Measurements from ENCODE around the gene SYT17.

Gene SYT17

DNA sequence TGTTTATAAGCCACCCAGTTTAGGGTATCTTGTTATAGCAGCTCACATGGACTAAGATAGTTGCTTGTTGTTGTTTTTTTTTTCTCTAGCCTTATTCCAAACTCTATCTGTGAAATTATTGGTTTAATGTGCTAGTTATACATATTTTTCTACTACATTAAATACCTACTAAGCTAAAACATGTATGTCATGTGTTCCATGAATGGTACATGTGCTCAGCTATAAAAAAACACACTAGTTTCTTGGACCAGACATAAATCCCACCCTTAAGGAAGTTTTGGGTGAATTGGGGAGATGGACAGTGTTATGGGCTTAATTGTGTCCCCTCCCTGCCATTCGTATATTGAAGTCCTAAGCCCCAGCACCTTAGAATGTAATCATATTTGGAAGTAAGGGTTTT, 34.4 kb upstream of the SYT17 start:
- no peak overlapping the region for H3K4me3 ChIP-seq (ENCODE audit: low read length)
- TF ChIP-seq ZNF274 (IDR thresholded peaks at IDR 0.05; ENCODE audit: low read depth, low read length), result no peak

DNA sequence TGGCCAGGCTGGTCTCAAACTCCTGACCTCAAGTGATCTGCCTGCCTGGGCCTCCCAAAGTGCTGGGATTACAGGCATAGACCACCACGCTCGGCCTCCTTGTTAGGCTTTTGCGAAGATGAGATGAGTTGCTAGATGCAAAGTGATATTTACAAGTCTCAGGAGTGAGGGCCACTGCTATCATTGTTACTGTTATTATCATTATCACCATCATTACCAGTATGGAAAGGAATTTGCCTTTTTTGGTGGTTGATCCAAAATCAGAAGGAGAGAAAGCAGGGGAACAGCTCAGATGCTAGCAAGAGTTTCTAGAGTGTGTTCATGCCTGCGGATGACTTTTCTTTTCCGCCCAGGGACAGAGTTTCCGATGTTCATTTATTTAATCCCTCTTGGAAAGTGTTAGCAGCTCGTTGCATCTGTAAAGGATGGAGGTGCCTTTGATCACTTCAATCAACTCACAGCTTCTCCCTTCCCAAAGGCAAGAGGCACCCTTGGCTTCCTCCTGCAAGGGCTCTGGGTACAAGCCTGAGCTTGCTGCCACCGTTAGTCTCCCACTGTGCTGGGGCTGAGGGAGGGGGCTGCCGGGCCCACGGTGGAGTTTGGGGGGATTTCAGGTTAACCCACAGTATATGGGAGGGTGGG, 32.7 kb upstream of the SYT17 start:
- TF ChIP-seq ZNF274 (IDR thresholded peaks at IDR 0.05; ENCODE audit: low read depth, low read length), result no peak
- no peak overlapping the region for H3K4me3 ChIP-seq (ENCODE audit: low read length)

DNA sequence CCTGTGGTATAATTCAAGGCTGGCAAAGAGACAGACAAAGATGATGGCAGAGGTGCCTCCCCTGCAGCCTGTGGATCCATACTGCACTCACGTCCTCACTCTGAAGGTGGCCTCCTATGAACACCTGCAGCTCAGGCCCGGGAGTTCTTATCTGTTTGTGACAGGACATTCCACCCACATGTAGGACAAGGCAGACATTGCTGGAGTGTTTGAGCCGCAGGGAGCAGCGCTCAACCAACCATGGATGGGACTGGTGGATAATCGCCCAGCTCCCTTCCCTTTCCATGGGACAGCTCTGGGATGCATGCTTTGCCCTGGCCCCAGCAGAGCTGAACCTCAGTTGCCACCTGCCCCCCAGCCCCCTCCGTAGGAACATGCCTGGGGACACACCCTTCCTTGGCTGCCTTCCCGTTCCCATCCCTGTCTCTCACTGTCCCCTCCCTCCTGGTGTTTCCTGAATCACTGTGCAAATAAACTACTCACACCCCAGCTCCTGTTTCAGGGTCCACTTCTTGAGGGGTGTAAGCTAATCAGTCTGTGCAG, 32.1 kb upstream of the SYT17 start:
- no peak overlapping the region for H3K4me3 ChIP-seq (ENCODE audit: low read length)
- TF ChIP-seq ZNF274 (IDR thresholded peaks at IDR 0.05; ENCODE audit: low read depth, low read length), result no peak

DNA sequence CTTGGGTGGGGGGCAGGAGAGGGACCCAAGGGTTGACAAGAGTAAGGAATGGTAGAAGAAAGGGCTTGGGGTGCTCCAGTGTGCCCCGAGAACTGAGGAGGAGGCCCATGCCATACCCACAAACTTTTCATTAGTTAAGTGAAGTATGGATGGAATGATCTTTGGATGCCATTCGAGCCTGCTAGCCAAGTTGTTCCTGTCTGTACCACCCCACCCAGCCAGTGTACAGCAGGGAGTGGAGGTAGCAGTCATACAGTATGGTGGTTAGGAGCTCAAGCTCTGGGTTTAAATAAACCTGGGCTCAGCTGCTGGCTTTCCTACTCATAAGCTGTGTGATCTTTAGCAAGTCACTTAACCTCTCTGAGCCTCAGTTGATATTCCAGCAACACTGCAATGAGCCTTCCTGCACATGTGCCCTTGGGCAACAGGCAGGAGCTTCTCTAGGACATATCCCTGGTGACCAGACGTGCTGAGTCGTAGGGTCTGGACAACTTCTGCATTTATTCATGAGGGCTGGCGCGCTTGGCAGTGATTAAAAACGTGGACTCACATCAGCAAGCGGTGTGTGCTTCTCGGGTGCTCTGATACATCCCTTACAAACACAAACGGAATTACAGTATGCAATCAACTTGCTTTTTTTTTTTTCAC, 31.4 kb upstream of the SYT17 start:
- no peak overlapping the region for H3K4me3 ChIP-seq (ENCODE audit: low read length)
- no peak for TF ChIP-seq ZNF274 (IDR thresholded peaks at IDR 0.05; ENCODE audit: low read depth, low read length)

DNA sequence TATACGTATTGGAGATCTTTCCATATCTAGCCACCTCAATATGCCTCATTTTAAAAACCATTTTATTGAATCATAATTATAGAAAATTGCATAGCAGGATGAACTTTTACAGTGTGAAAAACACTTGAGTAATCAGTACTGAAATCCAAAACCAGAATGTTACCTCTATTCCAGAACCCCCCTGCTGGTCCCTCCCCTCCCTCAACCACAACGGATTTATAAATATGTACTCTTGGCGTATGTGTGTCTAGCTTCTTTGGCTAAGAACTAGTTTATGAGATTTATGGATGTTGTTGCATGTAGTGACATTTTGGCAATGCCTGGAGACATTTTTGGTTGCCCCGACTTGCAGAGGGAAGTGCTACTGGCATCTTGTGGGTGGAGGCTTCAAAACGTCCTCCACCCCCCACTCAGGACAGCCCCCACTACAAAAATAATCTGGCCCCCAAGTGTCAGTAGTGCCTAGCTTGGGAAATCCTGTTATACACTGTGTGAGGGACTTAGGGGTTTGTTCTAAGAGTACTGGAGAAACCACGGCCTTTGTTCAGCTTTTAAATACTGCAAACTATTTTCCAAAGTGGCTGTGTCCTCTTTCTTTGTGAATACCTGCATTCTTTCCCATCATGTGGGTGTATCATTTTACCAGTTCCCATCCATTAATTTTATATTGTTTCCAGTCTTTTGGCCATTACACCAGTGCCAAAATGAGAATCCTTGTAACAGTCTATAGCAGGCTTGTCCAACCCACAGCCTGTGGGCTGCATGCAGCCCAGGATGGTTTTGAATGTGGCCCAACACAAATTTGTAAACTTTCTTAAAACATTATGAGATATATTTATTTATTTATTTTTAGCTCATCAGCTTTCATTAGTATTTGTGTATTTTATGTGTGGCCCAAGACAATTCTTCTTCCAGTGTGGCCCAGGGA, 30.6 kb upstream of the SYT17 start:
- TF ChIP-seq ZNF274 (IDR thresholded peaks at IDR 0.05; ENCODE audit: low read depth, low read length), result no peak
- no peak overlapping the region for H3K4me3 ChIP-seq (ENCODE audit: low read length)

DNA sequence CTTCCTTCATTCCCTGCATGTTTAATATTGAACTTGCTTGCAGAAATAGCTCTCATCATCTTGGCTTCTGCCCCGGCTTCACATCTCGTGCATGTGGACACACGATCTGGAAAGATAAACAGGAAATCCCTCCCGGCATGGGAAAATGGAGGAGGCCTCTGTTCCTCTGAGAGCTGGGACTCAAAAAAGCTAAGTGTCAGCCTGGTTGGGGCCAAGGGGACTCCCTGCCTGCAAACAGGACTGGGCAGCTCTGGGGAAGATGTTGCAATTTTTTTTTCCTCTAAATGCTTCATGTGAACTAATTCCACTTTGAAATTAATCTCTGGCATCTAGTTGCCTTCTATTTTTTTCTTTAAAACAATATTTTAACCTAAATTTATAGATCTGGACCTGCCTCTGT, 29.4 kb upstream of the SYT17 start:
- no peak for TF ChIP-seq ZNF274 (IDR thresholded peaks at IDR 0.05; ENCODE audit: low read depth, low read length)

DNA sequence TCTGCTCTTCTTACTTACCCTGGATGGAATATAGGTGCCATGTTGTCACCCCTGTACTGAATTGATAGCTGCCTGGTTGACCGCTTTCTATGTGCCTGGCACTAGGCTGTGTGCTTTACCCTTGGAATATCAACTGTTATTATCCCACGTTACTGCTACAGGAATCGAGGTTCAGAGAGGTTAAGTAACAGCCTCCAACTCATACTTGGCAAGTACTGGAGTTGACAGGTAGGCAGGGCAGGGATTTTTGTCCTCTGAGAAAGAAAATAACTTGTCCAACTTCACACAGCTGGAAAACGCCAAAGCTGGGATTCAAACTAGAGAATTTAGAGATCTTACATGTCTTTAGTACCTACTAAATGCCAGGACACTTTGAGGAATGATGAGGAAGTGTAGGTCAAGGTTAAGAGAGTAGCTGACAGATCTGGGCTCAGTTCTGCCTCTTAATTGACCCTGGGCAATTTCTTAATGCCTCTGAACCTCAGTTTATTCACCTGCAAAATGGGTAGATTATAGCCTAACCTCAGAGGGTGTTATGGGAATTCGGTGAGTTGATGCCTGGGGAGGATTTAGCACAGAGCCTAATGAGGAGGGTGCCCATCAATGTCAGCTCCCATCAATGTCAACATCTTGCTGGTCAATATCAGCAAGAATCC, 28.5 kb upstream of the SYT17 start:
- H3K4me3 ChIP-seq (ENCODE audit: low read length), result no peak overlapping the region
- TF ChIP-seq ZNF274 (IDR thresholded peaks at IDR 0.05; ENCODE audit: low read depth, low read length), result no peak

More for the DNA sequence above, 29.4 kb upstream of the SYT17 start:
- H3K4me3 ChIP-seq (ENCODE audit: low read length), result no peak overlapping the region

DNA sequence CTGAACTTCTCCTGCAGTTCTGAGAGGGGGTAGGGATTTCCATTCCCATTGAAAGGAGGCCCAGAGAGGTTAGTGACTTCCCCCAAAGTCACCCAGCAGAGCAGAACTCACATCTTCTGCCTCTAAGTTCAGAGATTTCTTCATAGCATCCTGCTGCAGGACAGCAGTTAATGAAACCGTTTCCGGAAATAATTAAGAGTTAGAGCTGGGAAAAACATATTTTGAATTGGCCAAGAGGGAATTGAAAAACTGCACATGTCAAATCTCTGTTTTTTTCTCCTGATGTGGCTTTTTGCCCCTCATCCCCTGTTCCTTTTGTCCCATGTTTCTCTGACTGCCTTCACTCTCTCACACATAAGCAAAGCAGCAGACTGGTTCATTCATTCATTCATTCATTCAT, 27.6 kb upstream of the SYT17 start:
- TF ChIP-seq ZNF274 (IDR thresholded peaks at IDR 0.05; ENCODE audit: low read depth, low read length), result no peak
- H3K4me3 ChIP-seq (ENCODE audit: low read length), result no peak overlapping the region

DNA sequence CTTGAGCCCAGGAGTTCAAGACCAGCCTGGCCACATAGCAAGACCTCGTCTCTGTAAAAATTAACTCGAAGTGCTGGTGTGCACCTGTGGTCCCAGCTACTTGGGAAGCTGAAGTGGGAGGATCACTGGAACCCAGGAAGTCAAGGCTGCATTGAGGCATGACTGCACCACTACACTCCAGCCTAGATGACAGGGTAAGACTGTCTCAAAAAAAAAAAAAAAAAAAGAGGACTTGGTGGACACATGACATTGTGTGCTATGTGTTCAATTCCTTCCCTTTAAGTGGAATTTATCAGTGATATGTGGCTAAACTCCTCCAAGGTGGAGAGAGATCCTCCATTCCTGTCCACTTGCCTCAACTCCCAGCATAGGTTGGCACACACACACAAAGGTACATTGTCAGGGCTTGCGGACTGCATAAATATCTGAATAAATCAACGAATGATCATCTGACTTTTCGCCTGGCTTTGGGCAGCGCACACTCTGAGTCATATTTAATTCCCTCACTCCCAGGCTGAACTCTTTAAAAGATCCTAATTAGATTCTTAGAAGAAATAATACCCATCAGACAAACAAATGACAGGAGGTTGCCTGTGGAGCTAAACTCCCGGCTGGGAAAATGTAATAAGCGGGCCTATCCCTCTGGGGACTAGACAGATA, 25.0 kb upstream of the SYT17 start:
- H3K4me3 ChIP-seq (ENCODE audit: low read length), result no peak overlapping the region
- TF ChIP-seq ZNF274 (IDR thresholded peaks at IDR 0.05; ENCODE audit: low read depth, low read length), result no peak

DNA sequence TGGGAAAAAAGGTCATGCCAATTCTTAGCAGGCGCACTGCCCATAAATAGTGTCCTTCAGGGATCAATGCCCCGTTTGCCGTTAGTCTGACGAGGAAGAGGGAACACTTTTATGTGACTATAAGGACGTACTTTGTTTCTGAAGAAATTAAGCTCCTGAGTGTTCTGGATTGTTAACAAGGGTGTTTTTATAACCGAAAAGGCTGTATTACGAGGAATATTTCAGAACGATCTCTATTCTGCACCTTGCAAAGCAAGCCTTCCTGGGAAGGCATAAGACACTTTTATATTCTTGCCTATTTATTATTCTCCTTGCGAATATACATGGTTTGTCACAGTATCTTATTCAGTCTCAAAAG, 24.5 kb upstream of the SYT17 start:
- no peak for TF ChIP-seq ZNF274 (IDR thresholded peaks at IDR 0.05; ENCODE audit: low read depth, low read length)
- H3K4me3 ChIP-seq (ENCODE audit: low read length), result no peak overlapping the region

DNA sequence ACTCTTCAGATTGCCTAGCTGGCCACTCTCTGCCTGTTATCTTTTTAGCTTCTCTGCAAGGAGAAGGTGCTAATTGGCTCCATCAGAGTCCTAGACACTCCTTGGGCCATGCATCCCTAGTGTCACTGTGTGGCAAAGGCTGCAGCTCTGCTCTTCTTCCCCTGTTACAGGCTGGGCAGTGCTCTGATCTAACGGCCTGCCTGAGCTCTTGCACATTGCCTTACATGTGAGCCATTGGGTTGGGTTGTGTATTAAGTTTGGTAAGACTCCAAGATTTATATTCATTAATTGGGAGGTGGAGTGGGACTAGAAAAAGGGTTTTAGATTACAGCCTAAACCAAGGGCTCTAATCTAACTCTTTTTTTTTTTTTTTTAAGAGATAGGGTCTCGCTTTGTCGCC, 23.0 kb upstream of the SYT17 start:
- H3K4me3 ChIP-seq (ENCODE audit: low read length), result no peak overlapping the region
- TF ChIP-seq ZNF274 (IDR thresholded peaks at IDR 0.05; ENCODE audit: low read depth, low read length), result no peak

DNA sequence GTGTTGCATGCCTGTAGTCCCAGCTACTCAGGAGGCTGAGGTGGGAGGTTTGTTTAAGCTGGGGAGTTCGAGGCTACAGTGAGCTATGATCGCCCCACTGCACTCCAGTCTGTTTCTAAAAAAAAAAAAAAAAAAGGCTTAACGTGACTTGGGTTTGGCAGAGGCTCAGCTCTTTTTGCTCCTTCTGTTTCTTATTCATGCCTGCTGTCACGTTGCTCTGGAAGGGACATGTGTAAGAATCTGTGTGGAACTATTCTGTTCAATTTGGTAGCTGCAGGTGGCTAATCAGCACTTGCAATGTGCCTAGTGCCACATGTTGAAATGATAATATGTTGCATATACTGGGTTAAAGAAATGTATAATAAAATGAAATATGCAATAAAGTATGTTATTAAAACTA, 20.9 kb upstream of the SYT17 start:
- TF ChIP-seq ZNF274 (IDR thresholded peaks at IDR 0.05; ENCODE audit: low read depth, low read length), result no peak
- H3K4me3 ChIP-seq (ENCODE audit: low read length), result no peak overlapping the region

DNA sequence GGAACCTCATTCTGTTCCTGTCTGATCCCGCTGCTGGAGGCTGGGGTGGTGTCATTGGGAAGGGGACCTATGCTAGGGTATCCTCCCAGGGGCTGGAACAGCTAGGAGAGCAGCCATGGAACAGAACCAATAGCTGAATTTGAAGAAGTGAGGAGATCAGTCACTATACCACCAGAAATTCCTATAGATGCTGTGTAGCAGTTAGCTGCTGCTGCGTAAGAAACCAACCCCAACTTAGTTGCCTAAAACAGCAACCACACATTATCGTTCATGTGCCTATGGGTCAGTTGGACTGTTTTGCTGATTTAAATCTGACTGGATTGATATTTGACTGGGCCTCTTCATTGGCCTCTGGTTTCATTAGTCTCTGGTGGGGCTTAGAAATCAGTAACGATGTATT, 20.4 kb upstream of the SYT17 start:
- TF ChIP-seq ZNF274 (IDR thresholded peaks at IDR 0.05; ENCODE audit: low read depth, low read length), result no peak
- no peak overlapping the region for H3K4me3 ChIP-seq (ENCODE audit: low read length)

DNA sequence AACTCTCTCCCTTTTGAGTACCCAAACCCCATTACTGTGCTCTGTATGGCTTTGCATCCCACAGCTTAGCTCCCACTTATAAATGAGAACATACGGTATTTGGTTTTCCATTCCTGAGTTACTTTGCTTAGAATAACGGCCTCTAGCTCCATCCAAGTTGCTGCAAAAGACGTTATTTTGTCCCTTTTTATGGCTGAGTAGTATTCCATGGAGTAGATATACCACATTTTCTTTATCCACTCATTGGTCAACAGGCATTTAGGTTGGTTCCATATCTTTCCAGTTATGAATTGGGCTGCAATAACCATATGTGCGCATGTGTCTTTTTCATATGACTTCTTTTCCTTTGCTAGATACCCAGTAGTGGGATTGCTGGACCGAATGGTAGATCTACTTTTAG, 19.9 kb upstream of the SYT17 start:
- no peak overlapping the region for H3K4me3 ChIP-seq (ENCODE audit: low read length)
- no peak for TF ChIP-seq ZNF274 (IDR thresholded peaks at IDR 0.05; ENCODE audit: low read depth, low read length)
